Omental fat pad (tissue), 4 donors: ENCODE measurements around the gene MAN1C1. TPM values are rescaled to one million over a fixed set of nuclear protein-coding genes. Genes with fewer than 3 reads are reported as not detected.
A peak's percentile ranks its signal among the peaks of the same experiment; 100 is the strongest.

Experiments used
- ATAC-seq: fragments of 150-250 bp; one replicate; pipeline ENCODE4 v1.9.1; 2016; ENCODE audit warnings: mild to moderate bottlenecking, moderate library complexity; ENCODE audit not compliant: low FRiP score
- DNase-seq: peaks from one replicate; pipeline ENCODE4 v3.0.0-alpha.2; 2019; ENCODE audit warnings: low spot score
- total RNA-seq, 4 donors: library from RNA; depleted of rRNA; stranded (reverse); fragments of >200 nt; gene quantifications; one replicate each; pipeline ENCODE4 v1.1.0, GENCODE V29; 2016
- TF ChIP-seq, protein P1 (sequence below), 3 donors: fragments of 450-650 bp; IDR thresholded peaks; one replicate each; pipeline ENCODE4 v1.5.1; 2016 to 2017; ENCODE audit warnings: antibody characterized with exemption in 3 of 3, mild to moderate bottlenecking in 3 of 3, moderate library complexity in 2 of 3

Gene MAN1C1
- total RNA-seq, 4 donors from 2014 or later, result 21.0 to 47.4 (median 24.4) TPM

DNA sequence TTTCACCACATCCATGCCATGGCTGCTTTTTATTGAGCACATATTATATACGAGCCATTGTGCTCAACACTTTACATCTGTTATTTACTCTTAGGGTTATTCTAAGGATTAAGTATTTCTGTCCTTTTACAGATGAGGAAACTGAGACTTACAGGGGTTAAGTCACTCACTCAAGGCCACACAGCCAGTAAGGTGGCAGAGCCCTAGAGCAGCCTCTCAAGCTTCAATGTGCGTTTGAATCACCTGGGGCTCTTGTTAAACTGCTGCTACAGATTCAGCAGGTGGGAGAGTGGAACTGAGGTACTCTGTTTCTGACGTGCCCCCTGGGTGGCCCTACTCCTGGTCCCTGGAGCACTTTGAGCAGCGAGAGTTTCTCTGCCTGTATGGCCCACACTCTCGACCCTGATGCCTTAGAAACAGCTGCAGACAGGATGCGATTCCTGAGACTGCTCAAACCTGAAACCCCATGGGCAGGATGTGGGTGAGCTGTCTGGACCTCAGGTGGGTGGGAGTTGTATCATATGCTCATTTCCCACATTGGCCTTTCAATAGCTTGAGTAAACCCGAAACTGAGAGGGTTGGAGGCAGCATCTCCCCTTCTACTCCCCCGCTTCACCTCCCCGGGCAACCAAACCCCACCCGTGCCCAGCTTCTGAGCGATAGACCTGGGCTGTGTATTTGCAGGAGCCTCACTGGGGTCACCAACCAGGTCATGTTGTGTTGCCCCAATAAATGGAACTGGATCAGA lies 59.3 kb downstream of the MAN1C1 start:
- DNase-seq (no peak), ATAC-seq (no peak)
- TF ChIP-seq, protein P1, sequence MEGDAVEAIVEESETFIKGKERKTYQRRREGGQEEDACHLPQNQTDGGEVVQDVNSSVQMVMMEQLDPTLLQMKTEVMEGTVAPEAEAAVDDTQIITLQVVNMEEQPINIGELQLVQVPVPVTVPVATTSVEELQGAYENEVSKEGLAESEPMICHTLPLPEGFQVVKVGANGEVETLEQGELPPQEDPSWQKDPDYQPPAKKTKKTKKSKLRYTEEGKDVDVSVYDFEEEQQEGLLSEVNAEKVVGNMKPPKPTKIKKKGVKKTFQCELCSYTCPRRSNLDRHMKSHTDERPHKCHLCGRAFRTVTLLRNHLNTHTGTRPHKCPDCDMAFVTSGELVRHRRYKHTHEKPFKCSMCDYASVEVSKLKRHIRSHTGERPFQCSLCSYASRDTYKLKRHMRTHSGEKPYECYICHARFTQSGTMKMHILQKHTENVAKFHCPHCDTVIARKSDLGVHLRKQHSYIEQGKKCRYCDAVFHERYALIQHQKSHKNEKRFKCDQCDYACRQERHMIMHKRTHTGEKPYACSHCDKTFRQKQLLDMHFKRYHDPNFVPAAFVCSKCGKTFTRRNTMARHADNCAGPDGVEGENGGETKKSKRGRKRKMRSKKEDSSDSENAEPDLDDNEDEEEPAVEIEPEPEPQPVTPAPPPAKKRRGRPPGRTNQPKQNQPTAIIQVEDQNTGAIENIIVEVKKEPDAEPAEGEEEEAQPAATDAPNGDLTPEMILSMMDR (IDR thresholded peaks at IDR 0.05), result no peak

DNA sequence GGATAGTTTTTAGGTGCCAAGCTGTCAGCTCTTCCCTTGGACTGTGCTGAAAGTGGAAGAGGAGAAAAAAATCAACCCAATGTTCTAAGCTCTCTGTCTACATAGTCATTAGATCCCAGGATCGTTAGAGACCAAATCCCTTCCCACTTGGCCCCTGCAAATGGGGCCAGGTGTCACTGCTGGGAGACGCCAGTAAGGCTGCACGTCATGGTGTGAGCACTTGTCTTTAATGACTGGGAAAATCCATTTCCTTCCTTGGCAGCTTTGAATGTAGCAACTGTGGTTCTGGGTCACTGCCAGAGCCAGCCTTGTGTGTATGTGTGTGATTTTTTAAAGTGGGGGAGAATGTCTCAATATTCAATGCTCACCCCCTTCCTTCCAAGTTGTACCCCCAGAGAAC lies 59.9 kb downstream of the MAN1C1 start:
- DNase-seq, result no peak
- peak; percentile 29 for ATAC-seq

DNA sequence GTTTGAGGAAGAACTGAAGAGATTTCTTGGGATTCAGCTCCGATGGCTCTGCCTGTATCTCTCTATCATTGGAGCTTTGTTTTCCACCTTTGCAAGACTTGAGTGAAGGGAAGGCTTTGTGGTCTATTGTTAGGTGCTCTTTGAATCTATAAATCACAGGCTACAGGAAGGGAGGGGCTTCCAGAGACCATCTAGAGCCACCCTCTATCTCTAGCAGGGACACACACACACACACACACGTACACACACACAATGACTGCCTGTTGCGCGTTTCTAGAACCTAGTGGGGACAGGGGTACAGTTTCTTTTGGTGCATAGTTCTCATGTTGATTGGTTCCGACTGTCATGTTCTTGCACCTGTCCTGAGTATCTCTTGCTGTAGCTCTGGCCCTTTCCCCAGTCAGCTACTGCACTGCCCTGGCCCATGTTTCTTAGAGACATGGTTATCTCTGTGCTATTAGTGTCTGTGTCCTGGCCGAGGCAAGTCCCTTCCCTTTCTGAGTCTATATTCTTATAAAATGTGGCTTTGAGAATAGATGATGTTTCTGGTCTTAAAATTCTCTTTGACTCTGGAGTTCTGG lies 60.7 kb downstream of the MAN1C1 start:
- TF ChIP-seq, protein P1 (IDR thresholded peaks at IDR 0.05), result no peak
- ATAC-seq, result no peak
- DNase-seq, result no peak

More for the DNA sequence above, 59.9 kb downstream of the MAN1C1 start:
- TF ChIP-seq, protein P1 (IDR thresholded peaks at IDR 0.05), result no peak

DNA sequence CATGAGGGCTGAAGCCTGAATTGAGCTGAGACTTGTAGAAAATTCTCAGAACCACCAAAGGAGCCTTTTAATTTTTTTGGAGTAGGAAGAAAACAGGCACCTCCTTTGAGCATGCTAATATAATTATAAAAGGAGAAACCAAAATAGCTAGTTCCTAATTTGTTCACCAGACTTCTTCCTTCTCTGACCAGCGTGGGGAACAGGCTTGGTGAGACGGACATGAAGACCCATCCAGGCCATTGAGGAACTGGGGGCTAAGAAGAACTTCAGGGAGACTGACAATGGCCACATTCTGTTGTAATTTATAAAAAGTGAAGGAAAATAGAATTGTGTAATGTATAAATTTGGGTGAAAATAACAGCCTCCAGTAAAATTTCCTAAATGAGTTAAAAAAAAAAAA lies 62.6 kb downstream of the MAN1C1 start:
- ATAC-seq (no peak), DNase-seq (no peak)
- TF ChIP-seq, protein P1 (IDR thresholded peaks at IDR 0.05), result no peak

DNA sequence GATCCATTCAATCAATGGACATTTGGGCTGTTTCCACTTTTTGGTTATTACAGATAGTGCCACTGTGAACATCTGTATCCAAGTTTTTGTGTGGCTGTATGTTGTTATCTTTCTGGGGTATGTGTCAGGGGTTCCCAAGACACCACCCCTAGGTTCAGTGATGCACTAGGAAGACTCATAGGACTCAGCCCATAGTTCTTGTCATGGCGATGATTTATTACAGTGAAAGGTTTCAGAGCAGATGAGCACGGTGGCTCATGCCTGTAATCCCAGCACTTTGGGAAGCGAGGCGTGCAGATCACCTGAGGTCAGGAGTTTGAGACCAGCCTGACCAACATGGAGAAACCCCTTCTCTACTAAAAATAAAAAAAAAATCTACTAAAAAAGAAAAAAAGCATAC lies 64.1 kb downstream of the MAN1C1 start:
- TF ChIP-seq, protein P1 (IDR thresholded peaks at IDR 0.05), result no peak
- no peak for DNase-seq
- ATAC-seq, result no peak

DNA sequence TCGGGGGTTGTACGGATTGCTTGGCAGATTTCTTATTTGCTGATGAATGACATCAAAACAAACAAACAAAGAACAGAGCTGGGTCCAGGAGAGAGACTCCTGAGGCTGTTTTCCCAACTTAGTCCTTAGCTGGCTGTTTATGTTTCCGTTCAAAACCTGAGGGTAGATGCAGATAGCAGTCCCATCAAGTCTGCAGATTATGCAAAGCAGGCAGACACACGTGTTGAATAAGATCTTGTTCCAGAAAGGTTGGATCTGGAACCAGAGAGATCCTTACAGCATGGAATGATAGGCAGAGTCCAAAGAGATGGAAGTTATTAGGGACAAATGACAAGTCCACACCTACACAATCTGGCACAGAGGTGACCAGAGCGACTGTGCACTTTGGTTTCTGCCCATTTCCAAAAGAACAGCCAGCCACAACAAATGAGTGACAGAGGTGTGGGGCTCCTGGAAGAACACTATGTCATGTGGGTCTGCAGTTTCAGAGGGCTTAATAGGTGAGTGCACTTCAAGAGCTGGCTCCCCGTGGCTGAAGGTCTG lies 65.5 kb downstream of the MAN1C1 start:
- TF ChIP-seq, protein P1 (IDR thresholded peaks at IDR 0.05), result no peak
- ATAC-seq (no peak), DNase-seq (no peak)
